GM19468 (cell line): ENCODE data around the gene POU2F1.
"Not testable (repeated sequence)": the region's sequence is repeated elsewhere in the genome, so short reads cannot be mapped to it uniquely, and the experiment has no call there.

Source experiments
- ATAC-seq: cut with Tn5 transposase; IDR thresholded peaks from one replicate; pipeline ENCODE4 v1.9.1; 2021; ENCODE audit warnings: mild to moderate bottlenecking, moderate library complexity, moderate number of reproducible peaks; ENCODE audit not compliant: unreplicated experiment; ENCODE audit errors: extremely low read depth

POU2F1 gene

DNA sequence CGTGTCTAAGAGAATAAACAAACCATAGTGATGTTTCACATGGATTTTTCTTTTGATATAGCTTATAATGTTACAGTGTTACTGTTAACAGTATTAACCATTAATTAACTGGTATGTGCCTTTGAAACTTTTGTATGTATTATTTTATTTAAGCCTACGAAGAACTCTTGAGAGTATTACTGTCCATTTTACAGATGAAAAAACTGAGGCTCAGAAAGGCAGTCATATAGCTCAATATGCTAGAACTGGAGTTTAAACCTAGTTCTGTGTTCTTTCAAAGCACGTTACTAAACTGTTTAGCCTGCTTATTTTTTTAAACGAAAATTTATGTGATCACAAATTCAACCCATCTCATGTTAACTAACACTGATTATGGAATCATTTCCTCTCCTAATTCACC is 83.5 kb downstream of the POU2F1 start:
- no peak for ATAC-seq

DNA sequence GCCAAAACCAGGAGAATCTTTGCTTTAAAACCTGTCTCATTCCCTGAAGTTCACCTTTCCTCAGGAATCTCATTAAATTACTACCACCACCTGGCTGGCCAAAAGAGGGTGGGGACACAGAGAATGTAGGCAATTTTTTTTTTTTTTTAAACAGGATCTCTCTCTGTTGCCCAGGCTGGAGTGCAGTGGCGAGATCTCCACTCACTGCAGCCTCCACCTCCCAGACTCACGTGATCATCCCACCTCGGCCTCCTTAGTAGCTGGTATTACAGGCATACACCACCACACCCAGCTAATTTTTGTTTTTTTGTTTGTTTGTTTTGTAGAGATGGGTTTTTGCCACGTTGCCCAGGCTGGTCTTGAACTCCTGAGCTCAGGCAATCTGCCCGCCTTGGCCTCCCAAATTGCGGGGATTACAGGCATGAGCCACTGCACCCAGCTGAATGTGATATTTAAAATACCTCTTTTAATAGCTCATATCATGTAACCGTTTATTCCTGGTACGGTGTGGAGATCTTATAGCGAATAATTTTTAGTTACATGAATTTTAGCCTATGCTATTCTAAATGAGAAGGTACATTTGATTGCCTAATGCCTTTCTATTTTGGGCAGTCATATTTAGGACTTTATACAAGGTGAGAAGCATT is 84.5 kb downstream of the POU2F1 start:
- ATAC-seq: no peak

DNA sequence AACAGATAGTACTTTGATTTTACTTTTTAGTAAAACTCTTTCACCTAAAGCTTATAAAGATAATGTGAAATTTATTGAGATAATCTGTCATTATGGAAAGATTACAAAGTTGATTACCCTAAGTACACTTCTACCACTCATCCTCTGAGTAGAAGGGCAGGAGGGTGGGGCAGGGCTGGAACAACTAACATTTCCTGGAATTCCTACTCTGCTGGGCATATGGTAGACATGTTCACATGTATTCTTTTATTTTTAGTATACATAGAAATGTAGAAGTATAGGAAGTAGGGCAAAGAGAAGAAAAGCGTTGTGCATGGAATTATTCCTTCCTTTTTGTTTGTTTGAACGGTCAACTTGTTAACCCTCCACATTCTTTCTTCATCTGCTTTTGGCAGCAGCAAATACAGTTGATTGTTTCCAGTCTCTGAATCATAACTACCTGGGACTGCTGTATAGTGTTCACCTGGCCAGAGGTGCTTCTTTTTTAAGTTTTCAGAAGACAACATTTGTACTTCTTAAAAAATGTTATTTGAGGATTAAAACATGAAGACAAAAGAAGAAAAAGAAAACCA is 85.1 kb downstream of the POU2F1 start:
- no peak for ATAC-seq

DNA sequence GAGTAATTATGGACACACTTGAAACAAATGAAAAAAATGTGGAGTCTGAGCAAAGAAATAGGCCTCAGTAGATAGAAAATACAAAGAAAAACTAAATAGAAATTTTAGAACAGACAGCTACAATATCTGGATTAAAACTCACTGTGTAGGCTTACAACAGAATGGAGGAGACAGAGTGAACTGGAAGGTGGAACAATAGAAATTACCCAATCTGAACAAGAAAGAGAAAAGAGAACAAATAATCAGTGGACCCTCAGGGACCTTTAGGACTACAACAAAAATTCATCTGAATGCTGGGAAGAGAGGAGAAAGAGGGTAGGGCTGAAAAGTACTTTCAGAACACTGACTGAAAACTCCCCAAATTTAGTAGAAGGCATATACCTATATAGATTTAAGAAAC is 90.0 kb downstream of the POU2F1 start:
- no peak for ATAC-seq

DNA sequence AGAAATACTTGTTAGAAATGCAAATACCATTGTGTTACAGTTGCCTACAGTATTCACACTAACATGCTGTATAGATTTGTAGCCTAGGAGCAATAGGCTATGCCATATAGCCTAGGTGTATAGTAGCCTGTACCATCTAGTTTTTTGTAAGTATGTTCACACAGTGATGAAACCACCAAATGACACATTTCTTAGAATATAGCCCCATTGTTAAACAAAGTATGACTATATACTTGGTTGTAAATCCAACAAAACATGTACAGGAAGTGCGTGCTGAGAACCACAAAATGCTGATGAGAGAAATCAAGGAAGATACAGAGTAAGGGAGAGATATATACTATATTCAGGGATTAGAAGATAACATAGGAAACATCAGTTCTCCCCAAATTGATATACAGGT is 92.2 kb downstream of the POU2F1 start:
- ATAC-seq: no peak

DNA sequence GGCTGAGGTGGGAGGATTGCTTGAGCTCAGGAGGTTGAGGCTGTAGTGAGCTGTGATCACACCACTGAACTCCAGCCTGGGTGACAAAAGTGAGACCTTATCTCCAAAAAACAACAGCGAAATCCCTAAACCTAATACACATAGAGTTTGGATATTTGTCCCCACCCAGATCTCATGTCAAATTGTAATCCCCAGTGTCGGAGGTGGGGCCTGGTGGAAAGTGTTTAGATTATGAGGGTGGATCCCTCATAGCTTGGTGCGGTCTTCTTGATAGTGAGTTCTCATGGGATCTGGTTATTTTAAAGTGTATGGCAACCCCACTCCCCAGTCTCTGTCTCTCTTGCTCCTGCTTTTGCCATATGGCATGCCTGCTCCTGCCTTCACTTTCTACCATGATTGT is 94.0 kb downstream of the POU2F1 start:
- ATAC-seq: no peak

DNA sequence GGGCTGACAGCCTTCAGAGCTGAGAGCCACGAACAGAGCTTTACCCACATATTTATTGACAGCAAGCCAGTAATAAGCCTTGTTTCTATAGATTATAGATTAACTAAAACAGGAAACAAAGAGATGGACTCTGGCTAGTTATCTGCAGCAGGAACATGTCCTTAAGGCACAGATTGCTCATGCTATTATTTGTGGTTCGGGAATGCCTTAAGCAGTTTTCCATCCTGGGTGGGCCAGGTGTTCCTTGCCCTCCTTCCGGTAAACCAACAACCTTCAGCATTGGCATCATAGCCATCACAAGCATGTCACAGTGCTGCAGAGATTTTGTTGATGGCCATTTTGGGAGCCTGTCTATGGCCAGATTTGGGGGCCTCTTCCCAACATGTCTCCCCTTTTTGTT is 96.8 kb downstream of the POU2F1 start:
- ATAC-seq: no peak

DNA sequence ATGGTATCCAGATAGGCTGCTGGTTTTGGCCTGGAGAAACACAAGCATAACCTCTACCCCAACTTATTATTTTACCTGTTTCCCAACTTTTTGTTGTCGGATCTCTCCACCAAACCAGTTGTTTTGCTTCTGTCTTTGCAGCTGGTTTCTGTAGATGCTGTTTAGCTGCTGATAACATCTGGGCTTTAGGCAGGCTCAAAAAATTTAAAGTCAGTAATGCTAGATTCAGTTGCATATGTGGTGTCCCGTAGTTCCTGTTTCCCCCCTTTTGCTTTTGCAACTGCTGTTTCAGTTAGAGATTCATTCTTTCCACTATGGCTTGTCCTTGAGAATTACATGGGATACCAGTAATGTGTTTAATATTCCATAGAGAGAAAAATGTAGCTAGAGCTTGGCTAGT is 98.5 kb downstream of the POU2F1 start:
- ATAC-seq: not testable (repeated sequence)

DNA sequence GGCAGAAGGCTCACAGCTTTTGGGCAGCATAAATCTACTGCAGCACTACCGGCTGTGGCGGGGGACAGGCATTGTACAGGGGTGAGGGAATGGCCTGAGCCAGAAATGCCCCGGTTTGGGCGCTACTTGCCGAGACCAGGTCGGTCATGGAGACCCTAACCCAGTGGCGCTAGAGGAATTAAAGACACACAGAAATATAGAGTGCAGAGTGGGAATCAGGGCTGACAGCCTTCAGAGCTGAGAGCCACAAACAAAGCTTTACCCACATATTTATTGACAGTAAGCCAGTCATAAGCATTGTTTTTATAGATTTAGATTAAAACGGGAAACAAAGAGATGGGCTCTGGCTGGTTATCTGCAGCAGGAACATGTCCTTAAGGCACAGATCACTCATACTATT is 101.8 kb downstream of the POU2F1 start:
- ATAC-seq: no peak

DNA sequence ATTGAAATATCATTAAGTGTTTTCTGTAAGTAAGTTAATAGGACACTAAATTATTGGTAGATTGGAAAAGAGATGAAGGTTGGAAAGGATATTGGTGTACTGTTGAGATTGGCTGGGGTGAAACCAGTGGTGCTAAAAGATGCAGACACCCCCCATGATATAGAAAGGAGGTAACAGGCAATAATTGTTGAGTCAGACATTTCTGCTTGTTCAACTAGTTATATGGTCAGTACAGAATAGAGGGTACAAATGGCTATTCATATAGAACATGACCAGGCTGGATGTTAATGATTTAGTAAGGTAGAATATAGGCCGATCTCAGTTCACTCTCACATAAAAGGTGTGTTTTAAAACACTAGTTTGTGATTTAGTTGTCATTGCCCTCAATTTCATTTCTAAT is 104.5 kb downstream of the POU2F1 start:
- no peak for ATAC-seq

DNA sequence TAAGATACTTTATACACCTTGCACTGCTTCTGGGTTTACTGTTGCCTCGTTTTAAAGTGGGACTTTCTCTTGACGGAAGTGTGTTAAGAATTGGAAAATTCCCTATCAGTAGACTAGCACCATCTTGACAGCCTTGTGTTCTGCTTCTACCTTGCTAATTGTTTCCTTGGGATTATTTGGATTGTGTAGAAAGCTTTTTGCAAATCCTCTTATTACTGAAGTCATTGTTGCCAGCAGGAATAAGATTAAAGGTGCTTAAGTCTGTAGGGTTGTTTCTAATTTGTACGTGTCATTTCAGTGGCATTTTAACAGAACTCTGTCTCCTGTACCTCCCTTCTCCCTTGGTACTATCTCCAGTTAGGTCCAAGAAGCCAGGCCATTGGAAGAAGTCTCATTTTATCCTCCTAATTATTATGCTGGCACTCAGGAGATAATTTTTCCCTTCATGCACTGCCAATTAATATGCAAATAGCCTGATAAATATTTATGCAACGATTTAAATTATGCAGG is 107.7 kb downstream of the POU2F1 start:
- ATAC-seq: no peak

DNA sequence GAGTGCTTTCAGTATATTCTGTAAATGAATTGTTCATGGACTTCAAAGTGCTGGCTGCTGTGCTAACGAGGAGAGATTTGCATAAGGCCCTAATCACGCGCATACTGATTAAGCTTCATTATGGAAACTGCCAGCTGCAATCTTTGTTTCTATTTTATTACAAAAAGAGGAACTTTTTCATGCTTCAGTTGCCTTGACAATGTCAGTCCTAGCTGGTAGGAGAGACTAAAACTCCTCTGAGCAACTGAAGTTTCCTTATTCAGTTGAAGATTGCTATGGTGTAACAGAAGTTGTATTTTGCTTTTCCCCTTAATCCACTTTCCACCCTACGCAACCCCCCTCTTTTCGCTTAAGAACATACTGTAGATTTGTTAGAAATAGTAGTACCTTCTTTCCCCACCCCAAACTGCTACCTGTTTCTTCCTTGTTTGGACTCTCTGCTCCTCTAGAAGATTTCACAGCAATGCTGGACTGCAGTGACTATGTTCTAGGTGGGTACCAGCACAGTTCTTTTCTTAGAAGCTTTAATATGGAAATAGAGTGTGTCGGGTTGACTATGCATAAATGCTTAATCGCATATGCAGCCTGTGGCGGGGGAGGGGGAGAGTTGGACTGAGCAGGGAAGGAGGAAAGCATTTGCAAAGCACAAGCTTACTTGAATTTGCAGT is 108.3 kb downstream of the POU2F1 start:
- peak; percentile 58 for ATAC-seq

DNA sequence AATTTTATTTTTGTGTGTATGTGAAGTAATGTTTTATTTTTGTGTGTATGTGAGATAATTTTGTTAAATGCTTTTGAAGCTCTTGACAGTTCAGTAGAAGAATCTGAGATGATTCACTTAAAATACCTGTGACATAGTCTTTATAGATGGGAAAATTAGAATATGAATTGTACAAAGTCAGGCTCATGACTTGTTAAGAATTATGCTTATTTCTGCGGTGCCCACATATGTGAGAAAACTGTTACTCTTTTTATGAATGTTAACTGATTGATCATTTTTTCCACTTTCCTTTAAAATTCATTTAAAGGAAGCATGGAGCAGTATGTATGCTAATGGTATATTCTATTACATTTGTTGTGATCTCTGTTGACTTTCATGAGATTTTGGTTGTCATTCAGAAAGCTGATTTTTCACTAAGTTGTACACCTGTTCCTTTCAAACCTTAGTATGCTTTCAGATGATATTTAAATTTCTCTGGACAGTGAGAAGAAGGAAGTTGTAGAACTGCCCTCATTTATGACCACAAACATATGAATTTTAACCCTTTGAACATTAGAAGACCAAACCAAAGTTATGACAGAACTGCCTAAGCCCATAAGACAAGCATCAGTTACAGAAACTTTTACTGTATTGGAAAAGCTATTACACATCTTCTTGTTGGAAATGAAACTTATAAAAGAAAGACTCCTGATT is 110.1 kb downstream of the POU2F1 start:
- ATAC-seq: peak; percentile 22

DNA sequence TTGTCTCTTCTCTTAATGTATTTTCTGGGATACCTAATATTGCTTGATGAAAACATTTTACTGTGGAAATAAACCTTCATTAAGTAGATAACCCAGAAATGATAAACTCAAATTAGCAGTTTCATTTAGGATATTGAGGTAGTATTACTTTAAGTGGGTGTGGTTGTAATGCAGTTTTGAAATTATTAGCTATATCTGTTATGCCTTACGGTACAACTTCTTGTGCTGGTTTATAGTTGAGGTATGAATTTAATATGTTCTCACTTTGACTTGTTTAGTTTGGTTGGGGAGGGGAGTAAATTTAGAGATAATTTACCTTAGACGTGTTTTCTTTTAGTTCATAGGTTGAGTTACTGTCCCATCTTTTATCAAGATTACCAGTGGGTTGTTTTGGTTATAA is 111.0 kb downstream of the POU2F1 start:
- no peak for ATAC-seq

DNA sequence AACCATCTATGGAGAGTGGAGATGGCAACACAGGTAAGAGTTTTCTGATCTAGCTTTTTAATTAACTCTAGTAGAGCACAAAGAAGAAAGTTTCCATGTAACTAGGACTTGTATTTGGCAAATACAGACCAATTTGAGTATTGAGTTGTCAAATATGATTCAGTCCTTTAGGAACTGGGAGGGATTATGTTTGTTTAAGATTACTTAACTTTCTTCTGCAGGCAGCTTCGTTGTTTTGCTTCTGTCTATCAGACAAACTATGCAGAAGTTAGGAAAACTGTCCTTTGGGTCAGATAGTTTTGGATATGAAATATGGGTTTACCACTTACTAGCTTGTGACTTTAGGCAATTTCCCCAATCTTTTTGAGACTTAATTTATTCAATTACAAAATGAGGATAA is 111.8 kb downstream of the POU2F1 start:
- ATAC-seq: no peak

DNA sequence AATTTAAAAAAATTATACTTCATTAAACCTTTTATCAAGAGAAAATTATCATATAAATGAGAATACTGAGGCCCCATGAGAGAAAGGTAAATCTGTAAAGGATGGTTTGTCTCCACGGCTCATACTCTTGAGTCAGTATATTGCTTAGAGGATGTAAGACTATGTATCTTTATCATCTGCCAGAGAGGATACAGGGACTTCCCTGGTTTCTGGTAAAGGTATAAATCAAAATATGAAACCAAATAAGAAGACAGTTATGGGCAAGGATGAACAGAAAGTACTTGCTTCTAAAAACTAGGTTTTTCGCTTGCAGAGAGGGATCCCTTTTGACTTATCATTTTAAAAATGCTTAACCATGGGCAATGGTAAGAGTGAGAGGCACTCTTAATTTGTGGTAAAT is 112.4 kb downstream of the POU2F1 start:
- ATAC-seq: no peak

DNA sequence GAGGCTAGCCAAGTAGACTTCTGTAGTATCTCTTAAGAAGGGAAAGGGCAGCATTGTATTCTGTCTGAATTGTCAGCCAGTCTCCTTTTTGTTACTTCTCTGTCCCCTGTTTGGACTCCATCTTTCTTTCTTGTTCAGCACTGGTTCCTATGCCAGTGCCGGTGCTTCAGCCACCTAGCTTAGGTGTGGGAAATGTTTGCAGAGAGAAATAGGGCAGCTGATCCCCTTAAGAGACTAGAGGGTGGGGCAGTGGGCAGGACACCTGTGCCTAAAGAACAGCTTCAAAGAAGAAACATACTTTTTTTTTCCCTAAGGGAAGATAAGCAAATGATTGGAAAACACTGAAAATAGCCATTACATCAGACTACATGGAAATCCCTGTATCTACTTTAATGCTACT is 113.0 kb downstream of the POU2F1 start:
- no peak for ATAC-seq

DNA sequence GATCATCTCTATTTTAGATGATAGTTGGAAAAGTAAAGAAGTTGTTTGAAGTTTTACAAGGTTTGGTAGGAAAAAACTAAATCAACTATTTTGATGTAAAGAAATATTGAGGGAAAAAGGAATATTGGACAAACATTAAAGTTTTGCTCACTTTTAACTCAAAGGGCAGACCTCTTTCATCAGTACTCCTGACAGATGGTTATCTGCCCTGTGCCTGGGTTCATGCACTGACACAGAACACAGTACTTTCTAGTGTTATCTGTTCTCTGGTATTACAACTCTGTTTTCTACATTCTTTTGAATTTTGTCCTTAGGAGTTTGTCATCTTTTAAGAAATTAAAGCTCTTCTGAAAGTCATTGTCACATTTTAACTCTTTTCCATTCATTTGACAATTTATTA is 118.7 kb downstream of the POU2F1 start:
- no peak for ATAC-seq

DNA sequence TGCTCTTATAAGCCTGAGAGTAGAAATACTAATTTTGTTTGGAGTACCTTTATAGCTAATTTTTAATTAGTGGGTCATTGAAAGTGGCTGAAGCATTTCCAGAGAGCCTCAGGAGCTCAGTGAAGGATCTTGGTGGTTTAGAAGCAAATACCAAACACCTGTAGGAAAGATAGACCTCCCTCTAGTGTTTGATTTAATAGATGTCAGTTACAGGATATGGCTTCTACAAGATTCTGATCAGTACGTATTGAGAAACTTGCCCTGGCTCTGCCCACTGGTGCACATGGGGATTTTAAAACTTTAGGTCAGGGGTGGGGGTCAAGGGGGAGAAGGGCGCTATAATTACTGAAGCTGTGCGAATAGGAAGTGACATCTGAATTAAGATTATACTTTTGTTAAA is 122.2 kb downstream of the POU2F1 start:
- ATAC-seq: peak; percentile 68

DNA sequence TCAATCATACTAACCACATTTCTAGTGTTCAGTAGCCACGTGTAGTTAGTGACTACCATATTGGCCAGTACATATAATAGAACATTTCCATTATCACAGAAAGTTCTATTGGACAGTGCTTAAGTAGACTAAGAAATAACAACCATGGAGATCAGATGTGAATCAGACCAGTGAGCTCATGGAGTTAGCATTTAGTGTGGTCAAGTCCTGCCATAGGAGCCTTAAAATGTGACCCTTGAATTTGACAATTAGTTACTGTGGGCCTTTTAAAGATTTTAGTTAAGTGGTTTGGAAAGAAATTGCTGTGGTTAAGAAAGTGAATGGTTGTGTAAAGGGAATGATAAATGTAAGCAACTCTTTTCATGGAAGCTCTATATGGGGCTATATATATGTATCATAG is 123.4 kb downstream of the POU2F1 start:
- no peak for ATAC-seq
